PC-3 (cell line): ENCODE data around the gene SLC4A2. TPM values are rescaled to one million over a fixed set of nuclear protein-coding genes. Genes with fewer than 3 reads are reported as not detected.

Source experiments
- ATAC-seq: fragments of 200-7000 bp; cut with Tn5 transposase; 2 replicates; pipeline ENCODE4 v1.9.1; 2020; ENCODE audit warnings: mild to moderate bottlenecking, moderate library complexity
- BruUV-seq: library from RNA; stranded (reverse); fragments of 400-500 nt; replicated peaks from 2 replicates; lab custom pipeline; 2021; lab: Mats Ljungman, UMichigan
- CTCF ChIA-PET: fragments of 300-600 bp; sonication (Branson Sonifier 250); formaldehyde crosslinking; loops from one replicate; lab custom pipeline; 2022; ENCODE audit warnings: antibody characterized with exemption; lab: Charles Lee
- POLR2A ChIA-PET: fragments of 300-600 bp; sonication (Branson Sonifier 250); formaldehyde crosslinking; loops from one replicate; lab custom pipeline; 2022; ENCODE audit warnings: antibody characterized with exemption; ENCODE audit not compliant: unreplicated experiment; lab: Charles Lee
- DNase-seq: peaks from one replicate; pipeline ENCODE4 v3.0.0-alpha.2; 2015
- H2AFZ ChIP-seq: fragments of 300-600 bp; sonication (generic); 2 replicates; pipeline ENCODE4 v1.6.0; 2016; ENCODE audit warnings: antibody characterized with exemption, low read length
- H3F3A ChIP-seq: fragments of 300-600 bp; sonication (generic); one replicate; pipeline ENCODE4 v1.6.0; 2017; ENCODE audit warnings: antibody characterized with exemption, low read length, control low read depth, mild to moderate bottlenecking; ENCODE audit not compliant: unreplicated experiment
- H3K27ac ChIP-seq: fragments of 300-600 bp; sonication (generic); 2 replicates; pipeline ENCODE4 v1.5.1; 2016; ENCODE audit warnings: mild to moderate bottlenecking, low read length
- H3K27me3 ChIP-seq: fragments of 300-600 bp; sonication (generic); 2 replicates; pipeline ENCODE4 v1.6.1; 2016; ENCODE audit warnings: low read length, mixed read lengths
- H3K36me3 ChIP-seq: fragments of 300-600 bp; sonication (generic); 2 replicates; pipeline ENCODE4 v1.6.1; 2016; ENCODE audit warnings: low read depth, mixed run types, low read length, mixed read lengths
- H3K4me1 ChIP-seq: fragments of 300-600 bp; sonication (generic); 2 replicates; pipeline ENCODE4 v1.5.1; 2016; ENCODE audit warnings: low read length; ENCODE audit not compliant: insufficient read depth
- H3K4me2 ChIP-seq: fragments of 300-600 bp; sonication (generic); 2 replicates; pipeline ENCODE4 v1.6.0; 2016; ENCODE audit warnings: low read length
- H3K4me3 ChIP-seq: fragments of 300-600 bp; sonication (generic); 2 replicates; pipeline ENCODE4 v1.5.1; 2016; ENCODE audit warnings: mild to moderate bottlenecking, low read length, mixed read lengths
- H3K79me2 ChIP-seq: fragments of 300-600 bp; sonication (generic); 2 replicates; pipeline ENCODE4 v1.6.1; 2017; ENCODE audit warnings: low read length, mixed read lengths
- H3K9ac ChIP-seq: fragments of 300-600 bp; sonication (generic); 2 replicates; pipeline ENCODE4 v1.6.0; 2016; ENCODE audit warnings: mild to moderate bottlenecking, low read length
- H3K9me2 ChIP-seq: fragments of 300-600 bp; sonication (generic); replicated peaks from 2 replicates; pipeline ENCODE4 v1.6.1; 2016; ENCODE audit warnings: mixed run types, low read length, mixed read lengths
- H3K9me3 ChIP-seq: fragments of 300-600 bp; sonication (generic); 2 replicates; pipeline ENCODE4 v1.6.1; 2016; ENCODE audit warnings: low read length, mixed read lengths
- H4K20me1 ChIP-seq: fragments of 300-600 bp; sonication (generic); 2 replicates; pipeline ENCODE4 v1.6.1; 2016; ENCODE audit warnings: low read length, mixed read lengths
- EZH2 ChIP-seq: fragments of 300-600 bp; sonication (generic); IDR thresholded peaks from one replicate; pipeline ENCODE4 v1.6.1; 2017; ENCODE audit warnings: antibody characterized with exemption, mild to moderate bottlenecking, low read length; ENCODE audit not compliant: unreplicated experiment
- EZH2phosphoT487 ChIP-seq: fragments of 300-600 bp; sonication (generic); IDR thresholded peaks from 2 replicates; pipeline ENCODE4 v1.6.1; 2018; ENCODE audit warnings: mild to moderate bottlenecking, antibody characterized with exemption, low read length, borderline replicate concordance
- intact Hi-C: fragments of 100-400 bp; cut with micrococcal nuclease; formaldehyde crosslinking; loops from 2 replicates; pipeline ENCODE4 v1.9.0; 2023
- total RNA-seq: library from RNA; depleted of rRNA; stranded (reverse); fragments of >200 nt; gene quantifications from 2 replicates; pipeline ENCODE4 v1.2.3, GENCODE V29; 2014
- TF ChIP-seq, protein P1 (sequence below): fragments of 300-600 bp; sonication (generic); conservative IDR thresholded peaks from 2 replicates; pipeline ENCODE4 v1.5.1; 2017; ENCODE audit warnings: antibody characterized with exemption, low read depth, mild to moderate bottlenecking, low read length

The SLC4A2 gene
- total RNA-seq, 1 experiment from 2014 or later: 284 TPM

GRCh38 chr7:151017370-151017952, 41.9 kb upstream of the SLC4A2 start:
- ATAC-seq (no peak), DNase-seq (no peak)
- Histone ChIP-seq H3K79me2 (no peaks in the 10 kb centered on the region), H3K36me3 (no peaks in the 10 kb centered on the region), H3K4me3 (peak overlapping the region; percentile 49; the same call in 1 of the 2 replicates), H3K27me3 (no peaks in the 10 kb centered on the region), H3K4me2 (peak overlapping the region; percentile 79), H3F3A (no peaks in the 10 kb centered on the region), H3K4me1 (peaks cover 10% of the 10 kb centered on the region; the same call in 1 of the 2 replicates), H3K27ac (no peak overlapping the region), H4K20me1 (no peaks in the 10 kb centered on the region), H3K9me3 (no peaks in the 10 kb centered on the region), H3K9ac (no peak overlapping the region), H2AFZ (peak overlapping the region; percentile 61), H3K9me2 (no peaks in the 10 kb centered on the region)
- intact Hi-C loops: no loop called here
- TF ChIP-seq EZH2phosphoT487: no peak
- TF ChIP-seq, protein P1, sequence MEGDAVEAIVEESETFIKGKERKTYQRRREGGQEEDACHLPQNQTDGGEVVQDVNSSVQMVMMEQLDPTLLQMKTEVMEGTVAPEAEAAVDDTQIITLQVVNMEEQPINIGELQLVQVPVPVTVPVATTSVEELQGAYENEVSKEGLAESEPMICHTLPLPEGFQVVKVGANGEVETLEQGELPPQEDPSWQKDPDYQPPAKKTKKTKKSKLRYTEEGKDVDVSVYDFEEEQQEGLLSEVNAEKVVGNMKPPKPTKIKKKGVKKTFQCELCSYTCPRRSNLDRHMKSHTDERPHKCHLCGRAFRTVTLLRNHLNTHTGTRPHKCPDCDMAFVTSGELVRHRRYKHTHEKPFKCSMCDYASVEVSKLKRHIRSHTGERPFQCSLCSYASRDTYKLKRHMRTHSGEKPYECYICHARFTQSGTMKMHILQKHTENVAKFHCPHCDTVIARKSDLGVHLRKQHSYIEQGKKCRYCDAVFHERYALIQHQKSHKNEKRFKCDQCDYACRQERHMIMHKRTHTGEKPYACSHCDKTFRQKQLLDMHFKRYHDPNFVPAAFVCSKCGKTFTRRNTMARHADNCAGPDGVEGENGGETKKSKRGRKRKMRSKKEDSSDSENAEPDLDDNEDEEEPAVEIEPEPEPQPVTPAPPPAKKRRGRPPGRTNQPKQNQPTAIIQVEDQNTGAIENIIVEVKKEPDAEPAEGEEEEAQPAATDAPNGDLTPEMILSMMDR: no peak
- TF ChIP-seq EZH2: no peak
- ChIA-PET CTCF (interaction anchor here (0.6 to 1.1 kb wide), 3 partner anchors 29 to 46 kb away, joined by 3 to 4 read pairs (median 3); no protein-coding TSS in a partner anchor), POLR2A (no interaction called here)
- BruUV-seq: no TSS peak

DNA sequence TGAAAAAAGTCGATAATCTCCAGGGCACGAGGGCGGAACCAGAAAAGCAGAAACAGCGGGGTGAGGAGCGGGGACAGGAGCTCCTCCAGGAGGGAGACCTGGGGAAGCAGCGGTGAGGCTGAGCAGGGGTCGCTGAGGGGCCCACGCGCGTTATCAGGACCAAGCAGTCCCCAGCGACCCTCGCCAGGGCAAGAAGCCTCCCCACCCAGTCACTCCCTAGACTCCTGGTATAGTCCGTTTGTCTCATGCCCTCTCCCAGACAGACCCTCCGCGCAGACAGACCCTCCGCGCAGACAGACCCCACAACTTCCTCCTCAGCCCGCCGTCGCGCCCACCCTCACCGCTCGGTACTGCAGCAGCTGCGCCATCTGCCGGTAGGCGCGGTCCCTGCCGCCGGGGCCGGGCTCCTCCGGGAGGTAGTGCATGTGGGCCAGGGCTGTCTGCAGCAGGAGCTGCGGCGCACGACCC, 41.4 kb upstream of the SLC4A2 start:
- Histone ChIP-seq H3K4me1 (peaks cover 10% of the 10 kb centered on the region; the same call in 1 of the 2 replicates), H3K79me2 (no peaks in the 10 kb centered on the region), H3K9ac (no peak overlapping the region), H3K9me3 (no peaks in the 10 kb centered on the region), H3K4me3 (peak overlapping the region; percentile 49; the same call in 1 of the 2 replicates), H3K9me2 (no peaks in the 10 kb centered on the region), H4K20me1 (no peaks in the 10 kb centered on the region), H3K4me2 (peak overlapping the region; percentile 79), H3K27ac (no peak overlapping the region), H2AFZ (peak overlapping the region; percentile 61), H3F3A (no peaks in the 10 kb centered on the region), H3K27me3 (no peaks in the 10 kb centered on the region), H3K36me3 (no peaks in the 10 kb centered on the region)
- BruUV-seq: no TSS peak
- ChIA-PET POLR2A (no interaction called here), CTCF (interaction anchor here (0.6 to 1.5 kb wide), 6 partner anchors 10 to 120 kb away, joined by 3 to 9 read pairs (median 4); no protein-coding TSS in a partner anchor)
- TF ChIP-seq EZH2phosphoT487: no peak
- TF ChIP-seq, protein P1: peak; percentile 94
- DNase-seq: peak; percentile 61
- intact Hi-C loops: loop anchor here (2.0 kb wide), 2 partner anchors 55 to 119 kb away; no protein-coding TSS in a partner anchor
- ATAC-seq: peak; percentile 78
